Endothelial cell (in vitro differentiated cells): ENCODE data around the gene FKBP2. TPM values are rescaled to one million over a fixed set of nuclear protein-coding genes. Genes with fewer than 3 reads are reported as not detected.

ENCODE experiments used
- DNase-seq: peaks from one replicate; pipeline ENCODE4 v3.0.0; 2021; ENCODE audit warnings: low spot score
- H3K27ac Mint-ChIP-seq: one replicate; pipeline ENCODE4 v1.8.0; 2021; ENCODE audit warnings: mixed read lengths, inconsistent platforms; ENCODE audit not compliant: unreplicated experiment
- H3K27me3 Mint-ChIP-seq: one replicate; pipeline ENCODE4 v1.8.0; 2021; ENCODE audit warnings: mild to moderate bottlenecking, moderate library complexity, mixed read lengths, inconsistent platforms; ENCODE audit not compliant: unreplicated experiment
- H3K36me3 Mint-ChIP-seq: one replicate; pipeline ENCODE4 v1.8.0; 2021; ENCODE audit warnings: mild to moderate bottlenecking, low read depth, mixed read lengths, inconsistent platforms; ENCODE audit not compliant: unreplicated experiment
- H3K4me1 Mint-ChIP-seq: one replicate; pipeline ENCODE4 v1.8.0; 2021; ENCODE audit warnings: mild to moderate bottlenecking, mixed read lengths, inconsistent platforms; ENCODE audit not compliant: unreplicated experiment
- H3K4me3 Mint-ChIP-seq: one replicate; pipeline ENCODE4 v1.8.0; 2021; ENCODE audit warnings: mild to moderate bottlenecking, mixed read lengths, inconsistent platforms; ENCODE audit not compliant: unreplicated experiment
- H3K9me3 Mint-ChIP-seq: one replicate; pipeline ENCODE4 v1.8.0; 2021; ENCODE audit warnings: mixed read lengths, inconsistent platforms; ENCODE audit not compliant: unreplicated experiment
- CTCF ChIP-seq: fragments of 200-600 bp; sonication (generic); IDR thresholded peaks from one replicate; pipeline ENCODE4 v1.5.0; 2021; ENCODE audit warnings: antibody characterized with exemption; ENCODE audit not compliant: unreplicated experiment
- total RNA-seq: library from RNA; stranded (reverse); fragmentation: NEBNext Ultra II Directional; extraction: Animal tissue kit (Norgen Biotek cat#: 25700); gene quantifications from one replicate; pipeline ENCODE4 v1.2.1, GENCODE V29; 2021; ENCODE audit not compliant: unreplicated experiment

The FKBP2 gene
- total RNA-seq, 1 donor from 2014 or later = 35.3 TPM

GRCh38 chr11:64288353-64288750 lies 47.5 kb downstream of the FKBP2 start:
- no peak overlapping the region for H3K27ac Mint-ChIP-seq
- peaks cover 10% of the 10 kb centered on the region for H3K4me1 Mint-ChIP-seq
- TF ChIP-seq CTCF = no peak
- peaks cover 9% of the 10 kb centered on the region for H3K36me3 Mint-ChIP-seq
- no peak overlapping the region for H3K4me3 Mint-ChIP-seq
- H3K27me3 Mint-ChIP-seq = peaks cover 22% of the 10 kb centered on the region
- H3K9me3 Mint-ChIP-seq = no peaks in the 10 kb centered on the region
- DNase-seq = no peak

GRCh38 chr11:64289002-64289564 lies 48.2 kb downstream of the FKBP2 start:
- H3K4me1 Mint-ChIP-seq = peaks cover 10% of the 10 kb centered on the region
- no peak for TF ChIP-seq CTCF
- no peak for DNase-seq
- peaks cover 9% of the 10 kb centered on the region for H3K36me3 Mint-ChIP-seq
- H3K9me3 Mint-ChIP-seq = no peaks in the 10 kb centered on the region
- peaks cover 24% of the 10 kb centered on the region for H3K27me3 Mint-ChIP-seq
- H3K27ac Mint-ChIP-seq = no peak overlapping the region
- H3K4me3 Mint-ChIP-seq = peak overlapping the region; percentile 37

GRCh38 chr11:64290352-64291261 lies 49.7 kb downstream of the FKBP2 start:
- Mint-ChIP-seq H3K4me3 (peak overlapping the region; percentile 88), H3K9me3 (no peaks in the 10 kb centered on the region), H3K27ac (no peak overlapping the region), H3K36me3 (peaks cover 9% of the 10 kb centered on the region), H3K27me3 (peaks cover 29% of the 10 kb centered on the region), H3K4me1 (peaks cover 16% of the 10 kb centered on the region)
- TF ChIP-seq CTCF = no peak
- no peak for DNase-seq

GRCh38 chr11:64291262-64291751 lies 50.4 kb downstream of the FKBP2 start, which contains the start of gene KCNK4:
Gene KCNK4 (plus strand): TSS chr11:64291302. CDS start chr11:64293019, 1,717 bp downstream.
- Mint-ChIP-seq H3K9me3 (no peaks in the 10 kb centered on the region), H3K4me3 (peak within 1 kb of the TSS; percentile 88), H3K4me1 (peaks cover 16% of the 10 kb centered on the region), H3K27ac (no peak within 1 kb of the TSS), H3K36me3 (peaks cover 9% of the 10 kb centered on the region), H3K27me3 (peaks cover 31% of the 10 kb centered on the region)
- no peak for TF ChIP-seq CTCF
- no peak for DNase-seq
